Adipocyte (in vitro differentiated cells): ENCODE measurements around the gene MAST2.
"Not testable (repeated sequence)": the region's sequence is repeated elsewhere in the genome, so short reads cannot be mapped to it uniquely, and the experiment has no call there.

ENCODE experiments used
- DNase-seq: peaks from one replicate; pipeline ENCODE4 v3.0.0-alpha.2; 2015; ENCODE audit warnings: low read depth
- H3K27me3 ChIP-seq: replicated peaks from 2 replicates; pipeline ENCODE4 v1.7.0; 2013; ENCODE audit warnings: mild to moderate bottlenecking, low read length, moderate library complexity; ENCODE audit not compliant: control insufficient read depth, insufficient read depth
- H3K36me3 ChIP-seq: 2 replicates; pipeline ENCODE4 v1.7.0; 2013; ENCODE audit warnings: low read length, mild to moderate bottlenecking, moderate library complexity; ENCODE audit not compliant: control insufficient read depth, insufficient read depth, severe bottlenecking
- H3K4me1 ChIP-seq: 2 replicates; pipeline ENCODE4 v1.7.0; 2013; ENCODE audit warnings: mild to moderate bottlenecking, low read length, moderate library complexity; ENCODE audit not compliant: control insufficient read depth, insufficient read depth
- H3K4me3 ChIP-seq: 2 replicates; pipeline ENCODE4 v1.7.0; 2013; ENCODE audit warnings: mild to moderate bottlenecking, low read length, moderate library complexity
- H3K9ac ChIP-seq: 2 replicates; pipeline ENCODE4 v1.7.0; 2013; ENCODE audit warnings: mild to moderate bottlenecking, low read length, moderate library complexity
- H3K9me3 ChIP-seq: 2 replicates; pipeline ENCODE4 v1.7.0; 2013; ENCODE audit warnings: mild to moderate bottlenecking, low read length, moderate library complexity; ENCODE audit not compliant: control insufficient read depth

The MAST2 gene

DNA sequence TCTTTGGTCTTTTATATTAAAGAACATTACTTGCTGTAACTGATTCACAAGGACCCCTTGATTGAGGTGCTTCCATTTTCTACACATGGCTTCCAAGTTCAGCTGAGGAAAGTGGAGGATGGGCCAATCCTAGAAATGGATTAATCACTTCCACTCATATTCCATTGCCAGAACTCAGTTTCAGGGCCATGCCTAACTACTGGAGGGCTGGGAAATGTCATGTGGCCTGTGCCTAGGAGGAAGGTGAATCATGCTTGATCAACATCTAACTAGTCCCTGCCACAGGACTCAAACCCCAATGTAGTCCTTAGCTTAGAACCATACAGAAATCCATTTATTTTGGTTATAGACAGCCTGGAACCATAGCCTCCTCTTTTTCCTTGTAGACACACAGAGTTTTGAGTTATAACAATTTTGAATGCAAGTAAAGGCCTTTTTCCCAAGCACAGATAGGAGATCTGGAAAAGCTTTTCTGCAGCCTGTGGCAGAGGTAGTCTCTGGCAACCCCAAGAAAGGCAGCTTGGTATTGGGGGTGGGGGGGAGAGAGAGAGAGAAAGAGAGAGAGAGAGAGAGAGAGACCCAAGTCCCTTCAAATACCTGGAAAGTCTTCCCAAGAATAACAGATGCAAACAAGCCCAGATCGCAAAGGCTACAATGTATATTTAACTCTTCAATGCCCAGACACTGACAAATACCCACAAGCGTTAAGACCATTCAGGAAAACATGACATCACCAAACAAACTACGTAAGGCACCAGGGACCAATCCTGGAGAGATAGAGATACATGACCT lies 12.5 kb downstream of the MAST2 start:
- H3K27me3 ChIP-seq: no peaks in the 10 kb centered on the region
- no peak for DNase-seq
- peaks cover 6% of the 10 kb centered on the region for H3K36me3 ChIP-seq
- no peaks in the 10 kb centered on the region for H3K4me1 ChIP-seq
- no peak overlapping the region for H3K4me3 ChIP-seq
- no peak overlapping the region for H3K9ac ChIP-seq
- H3K9me3 ChIP-seq: no peaks in the 10 kb centered on the region

- Histone ChIP-seq H3K36me3 (no peaks in the 10 kb centered on the region), H3K4me1 (no peaks in the 10 kb centered on the region), H3K27me3 (no peaks in the 10 kb centered on the region), H3K9me3 (no peaks in the 10 kb centered on the region), H3K4me3 (no peak overlapping the region), H3K9ac (no peak overlapping the region)
- DNase-seq: no peak
Observed at GRCh38 chr1:45820173-45820572, 16.8 kb downstream of the MAST2 start.

DNA sequence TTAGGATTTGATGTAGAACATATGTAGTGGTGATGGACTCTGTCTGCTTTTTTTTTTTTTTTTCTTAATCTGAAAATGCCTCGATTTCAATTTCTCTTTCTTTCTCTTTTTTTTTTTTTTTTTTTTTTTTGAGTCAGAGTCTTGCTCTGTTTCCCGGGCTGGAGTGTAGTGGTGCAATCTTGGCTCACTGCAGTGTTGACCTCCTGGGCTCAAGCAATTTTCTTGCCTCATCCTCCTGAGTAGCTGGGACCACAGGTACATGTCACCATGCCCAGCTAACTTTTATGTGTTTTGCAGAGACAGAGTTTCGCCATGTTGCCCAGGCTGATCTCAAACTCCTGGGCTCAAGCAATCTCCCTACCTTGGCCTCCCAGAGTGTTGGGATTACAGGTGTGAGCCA lies 17.4 kb downstream of the MAST2 start:
- no peak for DNase-seq
- Histone ChIP-seq H3K4me3 (no peak overlapping the region), H3K9me3 (no peaks in the 10 kb centered on the region), H3K9ac (no peak overlapping the region), H3K4me1 (no peaks in the 10 kb centered on the region), H3K27me3 (no peaks in the 10 kb centered on the region), H3K36me3 (peaks cover under 1% of the 10 kb centered on the region)

GRCh38 chr1:45822644-45823043 lies 19.2 kb downstream of the MAST2 start:
- peaks cover 4% of the 10 kb centered on the region for H3K36me3 ChIP-seq
- no peaks in the 10 kb centered on the region for H3K4me1 ChIP-seq
- no peak for DNase-seq
- H3K9ac ChIP-seq: no peak overlapping the region
- no peak overlapping the region for H3K4me3 ChIP-seq
- no peaks in the 10 kb centered on the region for H3K27me3 ChIP-seq
- H3K9me3 ChIP-seq: no peaks in the 10 kb centered on the region

DNA sequence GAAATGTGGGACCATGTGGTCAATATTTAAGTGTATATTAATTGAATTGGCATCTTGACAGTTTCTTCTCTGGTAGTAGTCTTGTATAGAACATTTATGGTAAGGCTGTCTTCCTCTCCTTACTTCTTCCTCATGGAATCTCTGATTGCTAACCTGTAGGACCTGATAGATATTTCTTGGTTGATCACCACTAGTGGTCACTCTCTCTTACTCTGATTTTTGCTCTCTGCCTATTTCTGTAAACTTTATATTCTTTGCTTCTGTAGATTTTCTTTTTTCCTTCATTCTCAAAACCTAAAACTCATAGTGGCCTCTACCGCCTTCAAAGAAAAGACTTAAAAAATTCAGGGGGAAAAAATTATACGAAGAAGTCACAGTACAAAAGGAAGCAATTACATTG lies 21.2 kb downstream of the MAST2 start:
- H3K9ac ChIP-seq: no peak overlapping the region
- H3K4me1 ChIP-seq: no peaks in the 10 kb centered on the region
- no peaks in the 10 kb centered on the region for H3K27me3 ChIP-seq
- peaks cover 4% of the 10 kb centered on the region for H3K36me3 ChIP-seq
- no peaks in the 10 kb centered on the region for H3K9me3 ChIP-seq
- no peak for DNase-seq
- no peak overlapping the region for H3K4me3 ChIP-seq

- Histone ChIP-seq H3K36me3 (peaks cover 7% of the 10 kb centered on the region), H3K9ac (no peak overlapping the region), H3K9me3 (no peaks in the 10 kb centered on the region), H3K4me3 (no peak overlapping the region), H3K4me1 (no peaks in the 10 kb centered on the region), H3K27me3 (no peaks in the 10 kb centered on the region)
- no peak for DNase-seq
Observed at GRCh38 chr1:45827256-45827655, 23.8 kb downstream of the MAST2 start.

GRCh38 chr1:45828841-45829240 lies 25.4 kb downstream of the MAST2 start:
- no peaks in the 10 kb centered on the region for H3K4me1 ChIP-seq
- no peak for DNase-seq
- H3K9ac ChIP-seq: no peak overlapping the region
- peaks cover 7% of the 10 kb centered on the region for H3K36me3 ChIP-seq
- no peaks in the 10 kb centered on the region for H3K9me3 ChIP-seq
- no peaks in the 10 kb centered on the region for H3K27me3 ChIP-seq
- H3K4me3 ChIP-seq: no peak overlapping the region

DNA sequence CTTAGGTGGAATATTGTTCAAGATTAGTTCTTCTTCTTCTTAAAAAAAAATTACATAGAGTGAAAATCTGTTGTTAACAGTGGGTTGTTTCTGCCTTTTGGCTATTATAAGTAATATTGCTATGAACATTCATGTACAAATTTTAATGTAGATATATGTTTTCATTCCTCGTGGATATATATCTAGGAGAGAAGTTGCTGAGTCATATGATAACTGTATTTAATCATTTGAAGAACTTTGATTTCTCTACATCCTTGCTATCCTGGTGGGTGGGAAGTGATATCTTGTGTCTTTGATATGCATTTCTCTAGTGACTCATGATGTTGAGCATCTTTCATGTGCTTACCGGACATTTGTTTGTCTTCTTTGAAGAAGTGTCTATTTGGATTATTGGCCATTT lies 29.9 kb downstream of the MAST2 start:
- no peaks in the 10 kb centered on the region for H3K9me3 ChIP-seq
- peaks cover 13% of the 10 kb centered on the region for H3K36me3 ChIP-seq
- no peak overlapping the region for H3K9ac ChIP-seq
- H3K27me3 ChIP-seq: no peaks in the 10 kb centered on the region
- H3K4me1 ChIP-seq: no peaks in the 10 kb centered on the region
- no peak overlapping the region for H3K4me3 ChIP-seq
- no peak for DNase-seq

GRCh38 chr1:45834689-45835088 lies 31.3 kb downstream of the MAST2 start:
- no peak for DNase-seq
- Histone ChIP-seq H3K27me3 (no peaks in the 10 kb centered on the region), H3K36me3 (peaks cover 13% of the 10 kb centered on the region), H3K9me3 (no peaks in the 10 kb centered on the region), H3K4me3 (no peak overlapping the region), H3K4me1 (no peaks in the 10 kb centered on the region), H3K9ac (no peak overlapping the region)

GRCh38 chr1:45836451-45836850 lies 33.0 kb downstream of the MAST2 start:
- peaks cover 10% of the 10 kb centered on the region for H3K36me3 ChIP-seq
- H3K9ac ChIP-seq: no peak overlapping the region
- no peaks in the 10 kb centered on the region for H3K27me3 ChIP-seq
- no peaks in the 10 kb centered on the region for H3K4me1 ChIP-seq
- H3K9me3 ChIP-seq: no peaks in the 10 kb centered on the region
- no peak overlapping the region for H3K4me3 ChIP-seq
- no peak for DNase-seq

GRCh38 chr1:45836861-45837260 lies 33.4 kb downstream of the MAST2 start:
- H3K4me3 ChIP-seq, H3K9me3 ChIP-seq, DNase-seq, H3K27me3 ChIP-seq, H3K9ac ChIP-seq, H3K4me1 ChIP-seq: not testable (repeated sequence)
- H3K36me3 ChIP-seq: peaks cover 10% of the 10 kb centered on the region

DNA sequence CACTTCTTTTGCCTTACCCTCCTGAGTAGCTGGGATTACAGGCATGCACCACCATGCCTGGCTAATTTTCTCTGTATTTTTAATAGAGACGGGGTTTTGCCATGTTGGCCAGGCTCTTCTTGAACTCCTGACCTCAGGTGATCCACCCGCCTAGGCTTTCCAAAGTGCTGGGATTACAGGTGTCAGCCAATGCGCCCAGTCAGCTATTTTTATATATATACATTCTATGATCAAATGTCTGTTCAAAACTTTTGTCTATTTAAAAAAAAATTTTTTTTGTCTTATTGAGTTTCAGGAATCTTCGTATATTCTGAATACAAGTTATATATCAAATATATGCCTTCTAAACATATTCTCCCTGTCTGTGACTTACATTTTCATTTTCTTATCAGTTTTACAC lies 34.9 kb downstream of the MAST2 start:
- H3K36me3 ChIP-seq: peaks cover 10% of the 10 kb centered on the region
- H3K9me3 ChIP-seq, H3K4me3 ChIP-seq, H3K4me1 ChIP-seq, H3K27me3 ChIP-seq, DNase-seq, H3K9ac ChIP-seq: not testable (repeated sequence)
